Measurements from ENCODE around the gene QSOX2.

- peak; percentile 81 to 90 (median 89) for TF ChIP-seq CTCF (IDR thresholded peaks at IDR 0.05)
- TF ChIP-seq POLR2A (IDR thresholded peaks at IDR 0.05), result peak; percentile 22
Observed at GRCh38 chr9:136283291-136284235, 38.0 kb upstream of the QSOX2 start.

Data from right lobe of liver (tissue), 4 donors.